Brain pericyte (primary cell): ENCODE data around the gene DHRS3.
"Not testable (repeated sequence)": the region's sequence is repeated elsewhere in the genome, so short reads cannot be mapped to it uniquely, and the experiment has no call there.

ENCODE experiments used
- DNase-seq: peaks from one replicate; pipeline ENCODE4 v3.0.0-alpha.2; 2012; ENCODE audit warnings: low read depth, low spot score

The DHRS3 gene

GRCh38 chr1:12617901-12618660 lies at the start of gene DHRS3:
Gene DHRS3, minus strand, starts transcription at chr1:12618210. Its CDS starts 862 bp downstream, at chr1:12617348.
- no peak for DNase-seq

GRCh38 chr1:12666141-12666735 lies 48.2 kb upstream of the DHRS3 start:
- DNase-seq = no peak

GRCh38 chr1:12665511-12665910 lies 47.5 kb upstream of the DHRS3 start:
- no peak for DNase-seq

GRCh38 chr1:12662556-12662955 lies 44.5 kb upstream of the DHRS3 start:
- no peak for DNase-seq

GRCh38 chr1:12661606-12662219 lies 43.7 kb upstream of the DHRS3 start:
- DNase-seq = no peak

GRCh38 chr1:12658531-12659453 lies 40.8 kb upstream of the DHRS3 start:
- DNase-seq = peak; percentile 40

- not testable (repeated sequence) for DNase-seq
Measured at GRCh38 chr1:12657885-12658512, 40.0 kb upstream of the DHRS3 start.

- DNase-seq = no peak
Measured at GRCh38 chr1:12657060-12657884, 39.3 kb upstream of the DHRS3 start.

GRCh38 chr1:12656575-12656974 lies 38.6 kb upstream of the DHRS3 start:
- no peak for DNase-seq

GRCh38 chr1:12654657-12655056 lies 36.6 kb upstream of the DHRS3 start:
- DNase-seq = no peak

- DNase-seq = no peak
Measured at GRCh38 chr1:12654004-12654567, 36.1 kb upstream of the DHRS3 start.

- DNase-seq = peak; percentile 59
Measured at GRCh38 chr1:12649971-12650421, 32.0 kb upstream of the DHRS3 start.

- DNase-seq = no peak
Measured at GRCh38 chr1:12648741-12649140, 30.7 kb upstream of the DHRS3 start.

- not testable (repeated sequence) for DNase-seq
Measured at GRCh38 chr1:12645401-12645800, 27.4 kb upstream of the DHRS3 start.

- DNase-seq = no peak
Measured at GRCh38 chr1:12644829-12645228, 26.8 kb upstream of the DHRS3 start.

GRCh38 chr1:12644237-12644636 lies 26.2 kb upstream of the DHRS3 start:
- DNase-seq = no peak

GRCh38 chr1:12643785-12644184 lies 25.8 kb upstream of the DHRS3 start, which contains the start of gene AADACL4:
Gene AADACL4, plus strand, starts transcription at chr1:12644085. Its CDS starts 462 bp downstream, at chr1:12644547.
- DNase-seq = no peak

GRCh38 chr1:12643079-12643478 lies 25.1 kb upstream of the DHRS3 start:
- DNase-seq = no peak

GRCh38 chr1:12640958-12641272 lies 22.9 kb upstream of the DHRS3 start:
- DNase-seq = no peak
